22Rv1 (cell line): ENCODE measurements around the gene ANO10.

ENCODE experiments used
- H3K27ac ChIP-seq: fragments of 450-650 bp; 2 replicates; pipeline ENCODE4 v1.5.1; 2017
- ZFX ChIP-seq: fragments of 450-650 bp; IDR thresholded peaks from 2 replicates; pipeline ENCODE4 v1.6.1; 2017; ENCODE audit warnings: antibody characterized with exemption, borderline replicate concordance
- TF ChIP-seq, protein P1 (sequence below): fragments of 450-650 bp; IDR thresholded peaks from 2 replicates; pipeline ENCODE4 v1.5.1; 2017; ENCODE audit warnings: mild to moderate bottlenecking

The ANO10 gene

DNA sequence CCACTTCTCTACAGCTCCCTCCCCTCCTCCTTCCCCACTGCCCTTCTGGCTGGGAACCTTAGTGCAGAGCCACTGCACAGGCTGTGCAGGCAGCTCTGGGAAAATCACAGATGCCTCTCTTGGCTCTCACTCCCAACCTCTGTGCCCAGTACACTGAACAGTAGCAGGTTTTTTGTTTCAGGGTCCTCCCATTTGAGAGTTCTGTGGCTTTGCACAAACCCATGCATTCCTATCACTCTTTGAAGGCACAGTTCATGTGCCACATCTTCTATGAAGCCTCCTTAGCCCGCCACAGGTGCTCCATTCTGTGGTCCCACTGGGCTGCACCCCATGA lies 231.6 kb downstream of the ANO10 start:
- H3K27ac ChIP-seq, result no peak overlapping the region
- no peak for TF ChIP-seq ZFX
- TF ChIP-seq, protein P1, sequence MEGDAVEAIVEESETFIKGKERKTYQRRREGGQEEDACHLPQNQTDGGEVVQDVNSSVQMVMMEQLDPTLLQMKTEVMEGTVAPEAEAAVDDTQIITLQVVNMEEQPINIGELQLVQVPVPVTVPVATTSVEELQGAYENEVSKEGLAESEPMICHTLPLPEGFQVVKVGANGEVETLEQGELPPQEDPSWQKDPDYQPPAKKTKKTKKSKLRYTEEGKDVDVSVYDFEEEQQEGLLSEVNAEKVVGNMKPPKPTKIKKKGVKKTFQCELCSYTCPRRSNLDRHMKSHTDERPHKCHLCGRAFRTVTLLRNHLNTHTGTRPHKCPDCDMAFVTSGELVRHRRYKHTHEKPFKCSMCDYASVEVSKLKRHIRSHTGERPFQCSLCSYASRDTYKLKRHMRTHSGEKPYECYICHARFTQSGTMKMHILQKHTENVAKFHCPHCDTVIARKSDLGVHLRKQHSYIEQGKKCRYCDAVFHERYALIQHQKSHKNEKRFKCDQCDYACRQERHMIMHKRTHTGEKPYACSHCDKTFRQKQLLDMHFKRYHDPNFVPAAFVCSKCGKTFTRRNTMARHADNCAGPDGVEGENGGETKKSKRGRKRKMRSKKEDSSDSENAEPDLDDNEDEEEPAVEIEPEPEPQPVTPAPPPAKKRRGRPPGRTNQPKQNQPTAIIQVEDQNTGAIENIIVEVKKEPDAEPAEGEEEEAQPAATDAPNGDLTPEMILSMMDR, result no peak

DNA sequence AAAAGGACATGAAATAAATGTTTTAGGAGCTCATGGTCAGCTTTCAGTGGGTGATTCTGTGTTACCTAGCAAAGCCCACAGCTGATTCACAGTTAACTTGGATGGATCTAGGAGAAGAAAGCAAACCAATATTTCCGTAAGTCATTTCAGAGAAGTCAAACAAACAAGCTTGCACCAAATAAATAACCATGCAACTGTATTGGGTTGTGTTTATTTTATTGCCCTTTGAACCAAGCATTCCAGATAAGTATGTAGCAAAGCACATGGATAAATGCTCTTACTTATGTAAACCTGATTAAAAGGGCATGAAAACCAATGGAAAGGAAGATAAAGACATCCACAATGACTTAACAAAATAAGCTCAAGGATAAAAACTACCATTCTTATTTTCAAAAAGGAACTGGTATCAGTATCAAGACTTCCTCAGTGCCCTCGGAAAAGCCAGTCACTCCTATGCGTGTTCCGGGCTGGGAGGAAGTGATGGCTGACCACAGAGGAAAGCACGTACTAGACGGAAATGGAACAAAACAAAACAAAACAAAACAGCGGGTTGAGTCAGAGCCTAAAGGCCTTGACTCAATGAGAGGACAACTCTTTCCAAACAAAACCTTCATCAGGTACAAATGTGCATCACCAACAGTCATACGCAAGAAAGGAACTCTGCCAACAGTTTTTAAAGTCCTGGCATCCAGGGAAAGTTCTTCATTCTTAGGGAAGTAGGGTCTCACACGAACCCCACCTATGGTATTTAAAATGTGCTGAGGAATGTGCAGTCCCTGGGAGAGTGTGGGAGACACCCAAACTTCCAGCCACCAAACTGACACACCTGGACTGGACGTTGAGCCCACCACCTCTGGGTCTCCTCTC lies 232.2 kb downstream of the ANO10 start:
- H3K27ac ChIP-seq, result no peak overlapping the region
- TF ChIP-seq, protein P1, result no peak
- TF ChIP-seq ZFX, result no peak

DNA sequence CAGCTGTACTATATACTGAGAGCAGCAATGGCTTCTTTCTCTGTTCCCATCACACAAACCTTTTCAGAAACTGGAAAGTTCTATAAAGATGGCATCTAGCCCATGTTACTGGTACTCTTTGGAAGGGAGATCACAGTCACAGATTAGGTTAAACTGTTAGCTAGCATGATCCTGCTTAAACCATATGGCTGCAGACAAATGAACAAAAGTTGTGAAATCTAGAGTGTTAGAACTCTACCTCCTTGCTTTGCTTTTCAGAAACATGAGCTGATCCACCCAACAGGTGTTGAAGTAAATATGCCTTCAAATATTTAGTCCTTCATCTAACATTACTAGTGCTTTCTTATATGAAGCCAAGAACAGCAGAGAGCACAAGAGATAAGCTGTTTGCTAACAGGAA lies 232.9 kb downstream of the ANO10 start:
- no peak overlapping the region for H3K27ac ChIP-seq
- TF ChIP-seq ZFX, result no peak
- TF ChIP-seq, protein P1, result no peak

DNA sequence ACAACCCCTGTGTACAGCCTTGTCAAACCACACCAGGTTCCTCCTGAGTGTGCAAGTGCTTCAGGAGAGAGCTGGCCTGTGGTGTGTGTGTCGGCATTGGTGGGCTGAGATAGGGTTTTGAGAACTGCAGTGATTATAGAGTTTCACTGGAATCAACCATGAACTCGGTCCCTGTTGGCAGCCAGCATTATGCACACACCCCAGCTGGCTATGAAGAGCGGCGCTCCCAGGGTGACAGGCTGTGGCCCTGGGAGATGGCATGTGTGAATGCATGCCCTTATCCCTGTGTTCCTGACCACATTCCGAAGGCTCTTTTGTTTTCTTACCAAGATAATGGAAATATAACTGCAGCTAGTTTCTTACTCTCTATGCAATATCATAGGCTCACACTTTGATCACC lies 233.6 kb downstream of the ANO10 start:
- no peak overlapping the region for H3K27ac ChIP-seq
- TF ChIP-seq, protein P1, result no peak
- TF ChIP-seq ZFX, result no peak

DNA sequence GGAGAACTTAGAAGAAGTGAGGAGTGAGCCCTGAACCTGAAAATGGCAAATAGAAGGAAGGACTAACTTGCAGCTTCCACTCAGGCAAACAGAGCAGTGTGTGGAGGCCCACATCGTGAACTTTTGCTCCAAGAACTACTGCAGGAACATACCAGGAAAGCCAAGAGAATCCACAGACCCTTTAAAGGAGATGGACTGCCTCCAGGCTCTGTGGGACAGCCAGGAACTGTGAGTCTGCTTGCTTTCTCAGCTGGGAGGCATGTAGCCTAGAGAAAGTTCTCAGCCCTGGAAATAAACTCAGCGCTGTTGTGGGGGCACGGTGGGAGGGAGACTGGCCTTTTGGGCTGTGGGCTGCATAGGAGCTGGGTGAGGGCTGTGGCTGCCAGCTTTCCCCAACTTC lies 242.5 kb downstream of the ANO10 start:
- TF ChIP-seq, protein P1, result no peak
- TF ChIP-seq ZFX, result no peak
- no peak overlapping the region for H3K27ac ChIP-seq

DNA sequence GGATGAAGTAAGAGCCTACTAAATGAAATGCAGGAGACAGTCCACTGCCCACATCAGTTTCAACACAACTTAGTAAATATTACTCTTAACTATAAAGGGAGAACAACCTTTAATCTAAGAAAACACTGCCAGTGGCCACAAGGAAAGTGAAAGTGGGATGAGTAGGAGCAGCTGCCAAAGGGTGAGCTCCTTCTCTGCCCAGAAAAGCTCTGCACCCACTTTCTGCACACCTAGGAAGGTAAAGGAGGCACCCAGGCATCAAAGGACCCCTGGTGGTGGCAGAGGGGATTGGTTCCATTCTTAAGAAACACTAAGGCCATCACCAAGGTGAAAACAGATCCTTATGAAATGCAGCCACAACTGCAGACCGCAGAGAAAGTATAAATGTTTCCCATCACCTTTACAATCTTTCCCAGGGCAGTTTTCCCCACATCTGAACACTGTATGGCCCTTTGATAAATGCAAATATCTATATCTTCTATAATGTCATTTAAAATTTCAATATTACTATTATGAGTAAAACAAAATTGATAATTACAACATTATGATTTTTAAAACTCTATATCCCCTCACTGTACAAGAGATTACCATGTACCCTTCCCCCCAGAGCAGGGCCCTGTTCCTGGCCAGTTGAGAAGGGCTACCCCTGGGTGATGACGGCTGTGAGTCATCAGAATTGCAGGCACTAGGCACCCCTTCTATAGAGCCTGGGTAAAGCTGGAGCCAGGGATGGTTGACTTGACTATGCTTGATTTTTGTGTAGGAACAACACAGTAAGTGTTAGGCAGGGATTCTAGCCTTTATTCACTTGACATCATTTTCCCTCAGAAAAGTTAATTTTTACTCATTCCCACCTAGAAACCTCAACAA lies 243.5 kb downstream of the ANO10 start:
- TF ChIP-seq, protein P1, result peak; percentile 82
- no peak for TF ChIP-seq ZFX
- no peak overlapping the region for H3K27ac ChIP-seq

DNA sequence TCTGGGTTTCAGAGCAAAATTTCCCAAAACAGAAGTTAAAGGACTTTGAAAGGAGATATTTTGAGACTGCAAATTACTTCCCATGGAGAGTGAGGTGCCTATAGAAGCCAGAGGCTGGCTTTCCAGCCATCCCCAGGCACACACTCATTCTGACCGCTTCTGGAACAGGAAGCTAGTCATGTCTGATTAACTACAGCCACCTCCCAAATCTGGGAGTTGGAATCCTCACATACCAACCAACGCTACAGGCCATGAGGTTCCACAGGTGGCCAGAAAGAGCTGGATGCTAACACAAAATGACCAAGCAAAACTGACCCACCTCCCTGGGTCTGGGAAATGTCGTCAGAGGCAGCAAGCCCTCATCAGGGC lies 248.3 kb downstream of the ANO10 start:
- no peak overlapping the region for H3K27ac ChIP-seq
- TF ChIP-seq ZFX, result no peak
